GM19468 (cell line): ENCODE data around the gene RGS3.

Source experiments
- ATAC-seq: cut with Tn5 transposase; IDR thresholded peaks from one replicate; pipeline ENCODE4 v1.9.1; 2021; ENCODE audit warnings: mild to moderate bottlenecking, moderate library complexity, moderate number of reproducible peaks; ENCODE audit not compliant: unreplicated experiment; ENCODE audit errors: extremely low read depth

The RGS3 gene

DNA sequence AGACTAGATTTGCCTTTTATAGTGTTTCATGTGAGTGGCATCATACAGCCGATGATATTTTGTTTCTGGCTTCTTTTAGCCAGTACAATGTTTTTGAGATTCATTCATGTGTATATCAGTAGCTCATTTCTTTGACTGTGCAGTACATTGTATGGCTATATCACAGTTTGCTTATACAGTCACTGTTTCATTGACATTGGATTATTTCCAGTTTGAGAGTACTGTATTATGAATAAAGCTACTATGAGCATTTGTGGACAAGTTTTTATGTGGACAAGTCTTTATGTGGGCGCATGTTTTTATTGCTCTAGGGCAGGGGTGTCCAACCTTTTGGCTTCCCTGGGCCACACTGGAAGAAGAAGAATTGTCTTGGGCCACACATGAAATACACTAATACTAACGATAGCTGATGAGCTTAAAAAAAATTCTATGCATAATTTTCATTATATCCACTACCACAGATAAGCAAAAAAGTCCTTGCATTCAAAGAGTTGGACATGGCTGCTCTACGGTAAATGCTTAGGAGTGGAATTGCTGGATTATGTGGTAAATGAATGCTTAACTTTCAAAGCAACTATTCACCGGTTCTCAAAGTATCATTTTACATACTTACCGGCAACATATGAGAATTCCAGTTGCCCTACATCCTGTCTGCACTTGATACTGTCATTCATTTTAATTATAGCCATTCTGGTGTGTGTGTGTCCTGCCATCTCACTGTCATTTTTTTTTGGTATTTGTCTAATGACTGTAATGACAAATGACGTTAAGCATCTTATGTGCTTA, 177.8 kb downstream of the RGS3 start:
- ATAC-seq = no peak

DNA sequence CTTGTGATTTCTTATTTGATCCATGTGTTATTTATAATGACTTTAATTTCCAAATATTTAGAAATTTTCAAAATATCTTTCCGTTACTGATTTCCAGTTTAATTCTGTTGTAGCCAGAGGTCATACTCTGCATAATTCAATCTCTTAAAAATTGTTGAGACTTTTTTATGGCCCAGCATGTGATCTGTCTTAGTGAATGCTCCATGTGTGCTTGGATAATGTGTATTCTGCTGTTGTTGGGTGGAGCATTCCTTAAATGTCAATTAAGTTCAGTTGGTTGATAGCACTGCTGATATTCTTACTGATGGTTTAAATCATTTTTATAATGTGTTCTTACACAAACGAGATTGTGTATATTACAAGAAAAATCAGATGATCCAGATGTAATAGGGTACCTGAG, 180.8 kb downstream of the RGS3 start:
- no peak for ATAC-seq

DNA sequence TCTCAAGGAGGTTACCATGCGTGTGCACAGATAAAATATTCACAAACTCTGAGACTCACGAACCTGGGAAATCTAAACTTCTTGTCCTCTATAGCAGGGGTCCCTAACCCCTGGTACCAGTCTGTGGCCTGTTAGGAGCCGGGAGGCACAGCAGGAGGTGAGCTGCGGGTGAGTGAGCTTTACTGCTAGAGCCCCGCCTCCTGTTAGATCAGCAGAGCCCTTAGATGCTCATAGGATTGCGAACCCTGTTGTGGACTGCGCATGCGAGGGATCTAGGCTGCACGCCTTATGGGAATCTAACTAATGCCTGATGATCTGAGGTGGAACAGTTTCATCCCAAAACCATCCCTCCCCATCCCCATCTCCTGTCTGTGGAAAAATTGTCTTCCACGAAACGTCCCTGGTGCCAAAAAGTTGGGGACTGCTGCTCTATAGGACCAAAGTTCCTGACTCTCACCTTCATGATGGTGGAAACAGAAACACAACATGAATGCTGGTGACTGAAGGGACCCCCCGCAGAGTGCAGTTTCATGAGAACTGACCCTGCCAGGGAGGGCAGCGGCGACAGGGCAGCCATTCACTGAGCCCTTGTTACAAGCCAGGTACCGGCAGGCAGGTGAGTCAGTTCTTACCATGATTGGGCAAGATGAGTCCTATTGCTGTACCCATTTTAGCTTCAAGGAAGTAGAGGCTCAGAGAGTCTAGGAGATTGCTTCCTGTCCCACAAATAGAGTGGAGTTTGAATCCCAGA, 181.9 kb downstream of the RGS3 start:
- no peak for ATAC-seq

DNA sequence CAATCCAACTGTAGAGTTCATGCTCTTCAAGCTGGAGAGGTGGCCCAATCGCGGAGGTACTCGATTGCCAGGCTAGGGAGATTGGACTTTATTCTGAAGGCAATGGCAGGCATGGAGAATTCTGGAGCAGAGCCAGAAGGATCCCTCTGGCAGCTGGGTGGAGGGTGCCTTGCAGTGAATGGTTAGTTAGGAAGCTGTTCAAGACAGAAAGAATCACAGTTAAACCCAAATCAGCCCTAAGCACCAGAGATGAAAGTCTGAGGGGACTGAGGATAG, 182.4 kb downstream of the RGS3 start:
- no peak for ATAC-seq

DNA sequence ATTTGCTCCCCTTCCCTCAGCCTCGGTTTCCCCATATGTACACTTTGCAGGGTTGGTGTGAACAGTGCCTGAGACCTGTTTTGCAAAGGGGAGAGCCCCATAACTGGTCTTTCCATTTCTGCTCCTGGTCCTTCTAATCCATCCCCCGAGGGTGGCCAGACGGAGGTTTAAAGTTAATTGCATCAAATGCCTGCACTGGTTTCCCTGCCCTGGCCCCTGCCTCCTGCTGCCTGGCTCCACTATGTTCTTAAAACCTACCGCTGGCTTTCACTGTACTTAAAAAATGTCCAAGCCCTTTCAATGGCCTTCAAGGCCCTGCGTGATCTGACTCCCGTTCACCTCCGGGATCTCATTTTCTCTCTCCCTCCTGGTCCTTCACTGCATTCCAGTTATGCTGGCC, 183.0 kb downstream of the RGS3 start:
- ATAC-seq = no peak
